Keratinocyte (primary cell): ENCODE data around the gene EHMT1. TPM values are rescaled to one million over a fixed set of nuclear protein-coding genes. Genes with fewer than 3 reads are reported as not detected.

Experiments used
- DNase-seq: peaks from one replicate; pipeline ENCODE4 v3.0.0-alpha.2; 2011; ENCODE audit warnings: low read depth, missing footprints, low spot score
- FAIRE-seq: peaks from 2 replicates; lab custom pipeline; 2011; peaks lifted over from hg19 to GRCh38; lab: Jason Lieb, UNC
- H2AFZ ChIP-seq: 2 replicates; pipeline ENCODE4 v1.6.0; 2012; ENCODE audit warnings: low read length, control low read depth, inconsistent platforms; ENCODE audit not compliant: control insufficient read depth
- H3K27ac ChIP-seq: 2 replicates; pipeline ENCODE4 v1.5.1; 2011; ENCODE audit warnings: low read length; ENCODE audit not compliant: control insufficient read depth, insufficient read depth
- H3K27me3 ChIP-seq: 3 replicates; pipeline ENCODE4 v1.6.0; 2011; ENCODE audit warnings: low read length; ENCODE audit not compliant: control insufficient read depth, insufficient read depth; ENCODE audit errors: extremely low read depth
- H3K36me3 ChIP-seq, 2 experiments: 2 replicates in 1 of 2; 3 replicates in 1 of 2; pipeline ENCODE4 v1.5.1; 2011; ENCODE audit warnings: low read length in 2 of 2, mild to moderate bottlenecking in 1 of 2; ENCODE audit not compliant: control insufficient read depth in 2 of 2, insufficient read depth in 2 of 2; ENCODE audit errors: extremely low read depth in 1 of 2
- H3K4me1 ChIP-seq: 3 replicates; pipeline ENCODE4 v1.5.1; 2011; ENCODE audit warnings: low read length; ENCODE audit not compliant: control insufficient read depth, insufficient read depth; ENCODE audit errors: extremely low read depth
- H3K4me2 ChIP-seq: 3 replicates; pipeline ENCODE4 v1.6.0; 2011; ENCODE audit warnings: low read depth, low read length; ENCODE audit not compliant: control insufficient read depth, insufficient read depth; ENCODE audit errors: extremely low read depth
- H3K4me3 ChIP-seq, 3 experiments: fragments of 200-600 bp in 1 of 3; sonication (generic) in 1 of 3; 2 replicates in 2 of 3; 3 replicates in 1 of 3; pipeline ENCODE4 v1.5.1; 2011 to 2016; ENCODE audit warnings: low read length in 3 of 3, mild to moderate bottlenecking in 3 of 3, control low read depth in 2 of 3, inconsistent platforms in 1 of 3, low read depth in 1 of 3, mixed read lengths in 1 of 3, mixed run types in 1 of 3, moderate library complexity in 1 of 3; ENCODE audit not compliant: control insufficient read depth in 2 of 3, insufficient read depth in 2 of 3; ENCODE audit errors: extremely low read depth in 1 of 3
- H3K79me2 ChIP-seq: 2 replicates; pipeline ENCODE4 v1.6.0; 2012; ENCODE audit warnings: low read length; ENCODE audit not compliant: control insufficient read depth, insufficient read depth
- H3K9ac ChIP-seq: 3 replicates; pipeline ENCODE4 v1.6.0; 2011; ENCODE audit warnings: low read length; ENCODE audit not compliant: control insufficient read depth, insufficient read depth; ENCODE audit errors: extremely low read depth
- H3K9me1 ChIP-seq: 3 replicates; pipeline ENCODE4 v1.6.0; 2011; ENCODE audit warnings: low read length; ENCODE audit not compliant: control insufficient read depth, insufficient read depth; ENCODE audit errors: extremely low read depth
- H3K9me3 ChIP-seq: 2 replicates; pipeline ENCODE4 v1.5.1; 2012; ENCODE audit warnings: low read depth, low read length; ENCODE audit not compliant: control insufficient read depth
- H4K20me1 ChIP-seq: 3 replicates; pipeline ENCODE4 v1.6.0; 2011; ENCODE audit warnings: low read length; ENCODE audit not compliant: control insufficient read depth, insufficient read depth; ENCODE audit errors: extremely low read depth
- CTCF ChIP-seq, 3 experiments: IDR thresholded peaks in 1 of 3; conservative IDR thresholded peaks in 1 of 3; optimal IDR thresholded peaks in 1 of 3; 2 replicates in 2 of 3; 3 replicates in 1 of 3; pipeline versions ENCODE3 to v1.5.1; 2011; ENCODE audit warnings: low read length in 3 of 3, mild to moderate bottlenecking in 3 of 3, moderate library complexity in 2 of 3, control low read depth in 1 of 3, inconsistent platforms in 1 of 3; ENCODE audit not compliant: insufficient read depth in 2 of 3; ENCODE audit errors: extremely low read depth in 1 of 3
- EZH2 ChIP-seq: IDR thresholded peaks from one replicate; pipeline ENCODE4 v1.6.1; 2012; ENCODE audit warnings: inconsistent platforms, mild to moderate bottlenecking, low read length, moderate library complexity
- dilution Hi-C: fragments of 300-500 bp; cut with MboI; formaldehyde crosslinking; loops from one replicate; pipeline ENCODE4 v1.7.0; 2020; ENCODE audit warnings: low sequenced_read_pairs; ENCODE audit not compliant: extremely low pct_ligation_motif_present
- polyA plus RNA-seq, 5 experiments: library from polyadenylated mRNA; depleted of rRNA in 3 of 5; stranded (reverse) in 3 of 5; stranded (forward) in 1 of 5; unstranded in 1 of 5; fragments of >200 nt; gene quantifications; 1 replicate in 1 of 5; 2 replicates in 3 of 5; 3 replicates in 1 of 5; pipeline versions ENCODE4 v1.2.1 to v1.2.3, GENCODE V29; 2011 to 2012; ENCODE audit warnings: missing spikeins in 2 of 5, low read depth in 1 of 5, low replicate concordance in 1 of 5

Gene EHMT1
- polyA plus RNA-seq, 1 donor (not counting 4 experiments of a cell fraction or from before 2014, with no cell fraction given), result 25.9 TPM

GRCh38 chr9:137685035-137685740 lies 66.4 kb downstream of the EHMT1 start:
- H3K36me3 ChIP-seq, result peaks cover 0 to 6% of the 10 kb centered on the region in 2 experiments
- no peaks in the 10 kb centered on the region for H3K9me3 ChIP-seq
- FAIRE-seq, result no peak
- dilution Hi-C loops, result no loop called here
- no peak for DNase-seq
- H3K27me3 ChIP-seq, result no peaks in the 10 kb centered on the region
- H3K9ac ChIP-seq, result no peak overlapping the region
- H2AFZ ChIP-seq, result no peak overlapping the region
- TF ChIP-seq CTCF (optimal IDR thresholded peaks at IDR 0.05 in 1 of 3, IDR thresholded peaks at IDR 0.05 in 1 of 3, conservative IDR thresholded peaks at IDR 0.05 in 1 of 3; ENCODE audit: extremely low read depth in 1 of 3, insufficient read depth in 2 of 3, low read length in 3 of 3), result no peak
- TF ChIP-seq EZH2, result no peak
- H3K9me1 ChIP-seq, result peaks cover 4% of the 10 kb centered on the region
- H4K20me1 ChIP-seq, result peaks cover 26% of the 10 kb centered on the region
- H3K79me2 ChIP-seq, result peaks cover 92% of the 10 kb centered on the region
- H3K4me1 ChIP-seq, result no peaks in the 10 kb centered on the region
- no peak overlapping the region for H3K4me2 ChIP-seq
- no peak overlapping the region for H3K4me3 ChIP-seq
- no peak overlapping the region for H3K27ac ChIP-seq

- no peak overlapping the region for H3K4me3 ChIP-seq
- H3K27me3 ChIP-seq, result no peaks in the 10 kb centered on the region
- TF ChIP-seq EZH2 (no peak), CTCF (optimal IDR thresholded peaks at IDR 0.05 in 1 of 3, IDR thresholded peaks at IDR 0.05 in 1 of 3, conservative IDR thresholded peaks at IDR 0.05 in 1 of 3; ENCODE audit: extremely low read depth in 1 of 3, insufficient read depth in 2 of 3, low read length in 3 of 3) (no peak)
- H2AFZ ChIP-seq, result no peak overlapping the region
- no peak overlapping the region for H3K27ac ChIP-seq
- H3K36me3 ChIP-seq, result peaks cover 0 to 6% of the 10 kb centered on the region in 2 experiments
- H3K79me2 ChIP-seq, result peaks cover 91% of the 10 kb centered on the region
- H4K20me1 ChIP-seq, result peaks cover 29% of the 10 kb centered on the region
- H3K4me2 ChIP-seq, result no peak overlapping the region
- no peak for FAIRE-seq
- no peaks in the 10 kb centered on the region for H3K4me1 ChIP-seq
- dilution Hi-C loops, result no loop called here
- no peak overlapping the region for H3K9ac ChIP-seq
- H3K9me1 ChIP-seq, result peaks cover 4% of the 10 kb centered on the region
- no peak for DNase-seq
- H3K9me3 ChIP-seq, result no peaks in the 10 kb centered on the region
Observed at GRCh38 chr9:137685741-137686420, 67.1 kb downstream of the EHMT1 start.
